GM12873 (cell line): ENCODE data around the gene NETO1.

Experiments used
- TF ChIP-seq, protein P1 (sequence below): IDR thresholded peaks from 2 replicates; pipeline ENCODE4 v1.5.1; 2012; ENCODE audit warnings: low read depth, mild to moderate bottlenecking, moderate library complexity, low read length, control low read depth; ENCODE audit not compliant: insufficient read depth; ENCODE audit errors: missing control alignments

Gene NETO1

DNA sequence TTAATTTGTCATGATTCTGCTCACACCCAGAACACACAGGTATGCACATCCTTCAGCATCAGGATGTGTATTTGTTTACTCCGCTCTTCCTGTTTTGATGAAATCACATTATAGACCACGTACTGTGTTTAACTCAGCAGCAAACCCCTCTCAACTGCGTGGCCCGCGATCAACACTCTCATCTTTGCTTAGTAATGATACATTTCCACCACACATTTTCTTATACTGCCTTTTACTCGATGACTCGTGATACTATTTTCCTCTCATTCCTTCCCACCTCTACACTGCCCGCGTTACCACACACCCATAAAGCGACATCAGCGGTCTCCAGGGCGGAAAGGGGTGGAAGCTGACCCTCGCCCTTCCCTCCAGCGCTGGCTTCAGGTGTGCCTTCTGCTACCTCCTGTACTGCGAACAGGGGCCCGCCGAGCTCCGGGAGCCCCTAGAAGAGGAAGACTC is 1.3 kb downstream of the NETO1 start:
- TF ChIP-seq, protein P1, sequence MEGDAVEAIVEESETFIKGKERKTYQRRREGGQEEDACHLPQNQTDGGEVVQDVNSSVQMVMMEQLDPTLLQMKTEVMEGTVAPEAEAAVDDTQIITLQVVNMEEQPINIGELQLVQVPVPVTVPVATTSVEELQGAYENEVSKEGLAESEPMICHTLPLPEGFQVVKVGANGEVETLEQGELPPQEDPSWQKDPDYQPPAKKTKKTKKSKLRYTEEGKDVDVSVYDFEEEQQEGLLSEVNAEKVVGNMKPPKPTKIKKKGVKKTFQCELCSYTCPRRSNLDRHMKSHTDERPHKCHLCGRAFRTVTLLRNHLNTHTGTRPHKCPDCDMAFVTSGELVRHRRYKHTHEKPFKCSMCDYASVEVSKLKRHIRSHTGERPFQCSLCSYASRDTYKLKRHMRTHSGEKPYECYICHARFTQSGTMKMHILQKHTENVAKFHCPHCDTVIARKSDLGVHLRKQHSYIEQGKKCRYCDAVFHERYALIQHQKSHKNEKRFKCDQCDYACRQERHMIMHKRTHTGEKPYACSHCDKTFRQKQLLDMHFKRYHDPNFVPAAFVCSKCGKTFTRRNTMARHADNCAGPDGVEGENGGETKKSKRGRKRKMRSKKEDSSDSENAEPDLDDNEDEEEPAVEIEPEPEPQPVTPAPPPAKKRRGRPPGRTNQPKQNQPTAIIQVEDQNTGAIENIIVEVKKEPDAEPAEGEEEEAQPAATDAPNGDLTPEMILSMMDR = no peak

DNA sequence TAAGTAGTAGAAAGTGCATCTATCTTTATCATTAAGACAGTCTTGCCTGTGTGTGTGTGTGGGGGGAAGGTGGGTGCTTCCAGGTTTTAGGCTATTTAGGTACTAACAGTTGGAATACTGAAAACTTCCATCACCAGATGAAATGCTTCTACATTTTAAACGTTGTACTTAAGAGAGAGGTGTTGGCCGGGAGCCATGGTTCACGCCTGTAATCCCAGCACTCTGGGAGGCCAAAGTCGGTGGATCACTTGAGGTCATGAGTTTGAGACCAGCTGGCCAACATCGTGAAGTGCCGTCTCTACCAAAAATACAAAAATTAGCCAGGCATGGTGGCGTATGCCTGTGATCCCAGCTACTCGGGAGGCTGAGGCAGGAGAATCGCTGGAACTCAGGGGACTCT is 4.0 kb downstream of the NETO1 start:
- TF ChIP-seq, protein P1 = no peak

DNA sequence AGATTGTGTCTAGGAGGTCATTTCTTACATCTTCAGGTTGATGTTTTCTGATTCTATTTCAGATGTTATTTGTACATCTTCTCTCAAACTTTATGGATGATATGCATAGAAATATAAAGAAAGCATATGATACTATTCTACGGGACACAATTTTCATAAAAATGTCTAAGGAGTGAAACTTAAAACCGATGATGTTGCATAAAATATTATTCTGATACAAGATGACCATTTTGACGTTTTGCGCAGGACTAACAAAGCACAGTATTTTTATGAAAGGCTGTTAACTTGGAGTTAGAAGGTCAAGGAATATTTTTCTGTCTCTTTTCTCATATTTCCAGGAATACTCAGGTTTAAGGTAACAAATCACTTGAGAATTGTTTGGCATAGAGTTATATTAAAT is 8.7 kb downstream of the NETO1 start:
- TF ChIP-seq, protein P1 = no peak

DNA sequence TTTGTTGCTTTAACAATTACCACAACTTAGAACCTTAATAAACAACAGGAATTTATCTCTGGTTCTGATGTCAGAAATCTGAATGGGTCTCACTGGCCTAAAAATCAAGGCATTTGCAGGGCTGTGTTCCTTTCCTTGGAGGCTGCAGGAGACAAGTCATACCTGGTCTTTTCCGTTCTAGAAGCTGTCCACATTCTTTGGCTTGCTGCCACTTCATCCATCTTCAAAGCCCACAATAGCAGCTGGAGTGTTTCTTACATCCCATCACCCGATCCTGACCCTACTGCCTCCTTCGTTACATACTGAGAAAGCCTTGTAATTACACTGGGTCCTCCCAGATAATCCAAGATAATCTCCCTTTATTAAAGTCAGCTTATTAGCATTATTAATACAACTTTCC is 18.1 kb downstream of the NETO1 start:
- TF ChIP-seq, protein P1 = no peak

DNA sequence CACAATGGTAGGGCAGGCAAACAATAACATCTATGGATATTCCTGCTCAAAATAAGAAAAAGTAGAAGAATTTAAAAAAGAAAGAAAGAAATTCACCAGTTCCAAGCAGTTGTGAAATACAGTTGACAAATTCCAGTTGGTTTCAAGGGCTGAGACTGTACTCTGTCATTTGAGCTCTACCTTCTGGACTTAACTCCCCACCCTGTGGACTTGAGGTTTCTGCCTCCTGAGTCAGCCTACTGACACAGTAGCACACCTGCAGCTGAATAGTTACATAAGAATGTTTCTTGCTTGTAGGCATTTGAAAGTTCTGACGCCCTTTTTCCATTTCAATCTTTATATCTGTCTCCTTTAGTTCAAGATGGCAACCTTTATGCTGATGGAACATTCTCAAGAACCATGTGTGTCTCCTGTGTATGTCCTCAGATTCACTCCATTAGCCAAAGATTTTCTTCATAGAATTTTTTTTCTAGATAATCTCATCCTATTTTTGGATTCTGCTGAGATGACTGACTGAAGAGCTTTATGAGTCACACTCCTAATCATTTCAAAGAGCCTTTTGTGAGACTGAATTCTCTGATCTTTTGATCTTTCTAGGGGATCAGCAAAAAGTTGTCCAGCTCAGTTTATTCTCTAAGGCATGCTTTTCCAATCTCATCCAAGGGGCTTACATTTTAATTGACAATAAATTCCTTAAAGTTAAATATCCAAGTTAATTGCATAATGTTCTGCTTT is 19.1 kb downstream of the NETO1 start:
- TF ChIP-seq, protein P1 = no peak

DNA sequence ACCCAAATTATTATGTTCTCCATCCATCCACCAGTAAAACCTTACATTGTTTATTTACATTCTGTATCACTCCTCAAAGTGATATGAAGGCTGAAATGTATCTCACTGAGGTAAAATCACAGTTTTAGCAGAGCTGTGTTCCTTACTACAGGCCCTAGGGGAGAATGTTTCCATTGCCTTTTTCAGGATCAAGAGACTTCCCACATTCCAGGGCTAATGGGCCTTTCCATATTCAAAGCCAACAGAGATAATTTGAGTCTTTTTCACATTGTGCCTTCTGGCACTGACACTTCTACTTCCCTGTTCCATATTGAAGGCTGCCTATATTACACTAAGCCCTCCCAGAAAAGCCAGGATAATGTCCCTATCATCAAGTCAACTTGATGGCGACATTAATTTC is 20.0 kb downstream of the NETO1 start:
- TF ChIP-seq, protein P1 = no peak

DNA sequence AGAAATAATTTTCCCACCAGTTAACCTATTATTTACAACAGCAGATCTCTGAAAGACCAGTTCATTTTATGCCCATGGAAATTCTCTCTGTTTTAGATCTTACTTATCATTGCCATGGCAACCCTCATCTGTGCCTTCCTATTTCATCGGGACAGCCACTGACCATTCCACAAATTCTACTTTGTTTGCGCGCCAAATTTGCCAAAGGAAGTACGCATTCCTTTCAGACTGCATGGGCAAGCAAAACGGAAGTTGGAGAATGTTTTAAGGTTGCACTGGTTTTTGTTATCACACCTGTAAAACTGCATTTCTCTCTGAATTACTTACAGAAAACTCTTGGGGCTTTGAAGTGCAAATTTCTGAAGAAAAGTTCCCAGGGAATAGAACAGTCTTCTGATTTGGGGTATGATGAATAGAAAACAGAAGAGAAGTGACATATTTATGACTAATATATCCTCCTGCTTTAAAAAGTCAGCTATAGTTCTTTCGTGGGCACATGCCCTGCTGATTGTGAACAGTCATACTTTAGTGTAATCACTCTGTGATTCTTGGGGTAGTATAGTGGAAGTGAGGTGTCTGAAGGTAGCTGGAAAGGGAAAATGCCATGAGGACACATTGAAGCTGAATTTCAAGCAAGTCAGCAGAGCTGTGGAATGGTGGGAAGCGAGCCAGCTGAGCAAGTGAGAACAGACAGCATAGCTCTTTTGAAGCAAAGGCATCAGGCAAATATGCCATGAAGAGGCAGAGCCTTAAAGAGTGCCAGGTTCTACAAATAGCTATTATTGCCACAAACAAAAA is 20.9 kb downstream of the NETO1 start:
- TF ChIP-seq, protein P1 = no peak
